Stimulated activated effector memory CD8-positive, alpha-beta T cell treated with anti-CD3 and anti-CD28 coated beads, Interleukin-12 subunit alpha, Interleukin-12 subunit beta, amount 100 ng/mL, for 72 hours (primary cell): Measurements from ENCODE around the gene PLAC1.

ENCODE experiments used
- ATAC-seq: fragments of 150-1000 bp; cut with Tn5 transposase; 2 replicates; pipeline ENCODE4 v1.10.0; 2021
- DNase-seq, 2 donors: peaks; one replicate each; pipeline ENCODE4 v3.0.0; 2021 to 2022; ENCODE audit warnings: low spot score in 2 of 2
- H3K27ac Mint-ChIP-seq: one replicate; pipeline ENCODE4 v1.8.0; 2022; ENCODE audit warnings: mild to moderate bottlenecking, mixed read lengths
- H3K36me3 Mint-ChIP-seq: one replicate; pipeline ENCODE4 v1.8.0; 2022; ENCODE audit warnings: mild to moderate bottlenecking, mixed read lengths
- H3K4me1 Mint-ChIP-seq: one replicate; pipeline ENCODE4 v1.8.0; 2022; ENCODE audit warnings: mixed read lengths
- H3K4me3 Mint-ChIP-seq: one replicate; pipeline ENCODE4 v1.8.0; 2022; ENCODE audit warnings: mild to moderate bottlenecking, mixed read lengths
- H3K9me3 Mint-ChIP-seq: one replicate; pipeline ENCODE4 v1.8.0; 2022; ENCODE audit warnings: mixed read lengths

PLAC1 gene

GRCh38 chrX:134552351-134552750, 105.9 kb downstream of the PLAC1 start:
- ATAC-seq (no peak), DNase-seq (no peak)
- H3K4me3 Mint-ChIP-seq = no peak overlapping the region
- H3K27ac Mint-ChIP-seq = no peak overlapping the region
- peaks cover 7% of the 10 kb centered on the region for H3K36me3 Mint-ChIP-seq
- peaks cover 21% of the 10 kb centered on the region for H3K4me1 Mint-ChIP-seq
- H3K9me3 Mint-ChIP-seq = no peaks in the 10 kb centered on the region

- ATAC-seq (no peak), DNase-seq (no peak)
- H3K27ac Mint-ChIP-seq = no peak overlapping the region
- peaks cover 21% of the 10 kb centered on the region for H3K4me1 Mint-ChIP-seq
- H3K9me3 Mint-ChIP-seq = no peaks in the 10 kb centered on the region
- H3K36me3 Mint-ChIP-seq = peaks cover 7% of the 10 kb centered on the region
- H3K4me3 Mint-ChIP-seq = peak overlapping the region; percentile 89
These were observed 106.8 kb downstream of the PLAC1 start for GRCh38 chrX:134551376-134552048.

- Mint-ChIP-seq H3K27ac (peak overlapping the region; percentile 93), H3K4me1 (peaks cover 21% of the 10 kb centered on the region), H3K36me3 (peaks cover 7% of the 10 kb centered on the region), H3K9me3 (no peaks in the 10 kb centered on the region), H3K4me3 (peak overlapping the region; percentile 89)
- DNase-seq (no peak), ATAC-seq (no peak)
These were observed 109.7 kb downstream of the PLAC1 start for GRCh38 chrX:134548257-134549201.

GRCh38 chrX:134547047-134547679, 111.1 kb downstream of the PLAC1 start:
- ATAC-seq (no peak), DNase-seq (no peak)
- peaks cover 7% of the 10 kb centered on the region for H3K36me3 Mint-ChIP-seq
- H3K9me3 Mint-ChIP-seq = no peaks in the 10 kb centered on the region
- H3K4me3 Mint-ChIP-seq = no peak overlapping the region
- H3K27ac Mint-ChIP-seq = no peak overlapping the region
- peaks cover 21% of the 10 kb centered on the region for H3K4me1 Mint-ChIP-seq

- no peak overlapping the region for H3K27ac Mint-ChIP-seq
- peaks cover 7% of the 10 kb centered on the region for H3K36me3 Mint-ChIP-seq
- no peak for DNase-seq
- no peak for ATAC-seq
- peaks cover 21% of the 10 kb centered on the region for H3K4me1 Mint-ChIP-seq
- no peak overlapping the region for H3K4me3 Mint-ChIP-seq
- no peaks in the 10 kb centered on the region for H3K9me3 Mint-ChIP-seq
These were observed 112.1 kb downstream of the PLAC1 start for GRCh38 chrX:134546187-134546586.

- ATAC-seq = no peak
- Mint-ChIP-seq H3K9me3 (no peaks in the 10 kb centered on the region), H3K27ac (no peak overlapping the region), H3K4me3 (no peak overlapping the region), H3K4me1 (peaks cover 19% of the 10 kb centered on the region), H3K36me3 (peaks cover 7% of the 10 kb centered on the region)
- no peak for DNase-seq
These were observed 112.8 kb downstream of the PLAC1 start for GRCh38 chrX:134545510-134545909.

- Mint-ChIP-seq H3K4me3 (no peak overlapping the region), H3K36me3 (peaks cover 7% of the 10 kb centered on the region)
- ATAC-seq = no peak
These were observed 113.6 kb downstream of the PLAC1 start for GRCh38 chrX:134544513-134545151.

GRCh38 chrX:134544135-134544512, 114.1 kb downstream of the PLAC1 start:
- peaks cover 7% of the 10 kb centered on the region for H3K36me3 Mint-ChIP-seq
- no peak overlapping the region for H3K4me3 Mint-ChIP-seq
- peaks cover 10% of the 10 kb centered on the region for H3K4me1 Mint-ChIP-seq
- no peak for DNase-seq
- ATAC-seq = no peak
- H3K9me3 Mint-ChIP-seq = no peaks in the 10 kb centered on the region
- H3K27ac Mint-ChIP-seq = no peak overlapping the region

More at GRCh38 chrX:134544513-134545151, 113.6 kb downstream of the PLAC1 start:
- no peak overlapping the region for H3K27ac Mint-ChIP-seq
- no peaks in the 10 kb centered on the region for H3K9me3 Mint-ChIP-seq
- H3K4me1 Mint-ChIP-seq = peaks cover 12% of the 10 kb centered on the region
- no peak for DNase-seq

- no peak overlapping the region for H3K4me3 Mint-ChIP-seq
- peaks cover 1% of the 10 kb centered on the region for H3K4me1 Mint-ChIP-seq
- no peaks in the 10 kb centered on the region for H3K9me3 Mint-ChIP-seq
- ATAC-seq = no peak
- DNase-seq = no peak
- peaks cover under 1% of the 10 kb centered on the region for H3K36me3 Mint-ChIP-seq
- H3K27ac Mint-ChIP-seq = no peak overlapping the region
These were observed 115.0 kb downstream of the PLAC1 start for GRCh38 chrX:134543288-134543687.

- Mint-ChIP-seq H3K4me3 (no peak overlapping the region), H3K4me1 (no peaks in the 10 kb centered on the region)
- no peak for DNase-seq
These were observed 115.8 kb downstream of the PLAC1 start for GRCh38 chrX:134542485-134542884.

GRCh38 chrX:134541906-134542305, 116.4 kb downstream of the PLAC1 start:
- Mint-ChIP-seq H3K4me1 (no peaks in the 10 kb centered on the region), H3K27ac (no peak overlapping the region), H3K9me3 (no peaks in the 10 kb centered on the region), H3K36me3 (no peaks in the 10 kb centered on the region), H3K4me3 (no peak overlapping the region)
- ATAC-seq (no peak), DNase-seq (no peak)

More at GRCh38 chrX:134542485-134542884, 115.8 kb downstream of the PLAC1 start:
- Mint-ChIP-seq H3K27ac (no peak overlapping the region), H3K9me3 (no peaks in the 10 kb centered on the region), H3K36me3 (no peaks in the 10 kb centered on the region)
- ATAC-seq = no peak

- ATAC-seq (no peak), DNase-seq (no peak)
- H3K36me3 Mint-ChIP-seq = no peaks in the 10 kb centered on the region
- no peaks in the 10 kb centered on the region for H3K4me1 Mint-ChIP-seq
- no peak overlapping the region for H3K27ac Mint-ChIP-seq
- no peaks in the 10 kb centered on the region for H3K9me3 Mint-ChIP-seq
- no peak overlapping the region for H3K4me3 Mint-ChIP-seq
These were observed 120.0 kb downstream of the PLAC1 start for GRCh38 chrX:134538316-134538715.

GRCh38 chrX:134537179-134537955, 120.9 kb downstream of the PLAC1 start:
- H3K4me1 Mint-ChIP-seq = no peaks in the 10 kb centered on the region
- ATAC-seq (no peak), DNase-seq (no peak)
- no peak overlapping the region for H3K27ac Mint-ChIP-seq
- H3K4me3 Mint-ChIP-seq = no peak overlapping the region
- no peaks in the 10 kb centered on the region for H3K36me3 Mint-ChIP-seq
- H3K9me3 Mint-ChIP-seq = no peaks in the 10 kb centered on the region

- H3K27ac Mint-ChIP-seq = no peak overlapping the region
- DNase-seq (no peak), ATAC-seq (no peak)
- no peaks in the 10 kb centered on the region for H3K4me1 Mint-ChIP-seq
- no peaks in the 10 kb centered on the region for H3K36me3 Mint-ChIP-seq
- H3K9me3 Mint-ChIP-seq = no peaks in the 10 kb centered on the region
- H3K4me3 Mint-ChIP-seq = no peak overlapping the region
These were observed 124.3 kb downstream of the PLAC1 start for GRCh38 chrX:134533952-134534351.
